K562 (cell line): ENCODE results near the gene ZNF195. TPM values are rescaled to one million over a fixed set of nuclear protein-coding genes. Genes with fewer than 3 reads are reported as not detected.

Source experiments
- CHAMP1 ChIP-seq: fragments of 450-650 bp; IDR thresholded peaks from 2 replicates; pipeline ENCODE4 v1.6.1; 2016; ENCODE audit warnings: mild to moderate bottlenecking
- E2F8 ChIP-seq: fragments of 450-650 bp; IDR thresholded peaks from 2 replicates; pipeline ENCODE4 v1.7.1; 2018; ENCODE audit warnings: mild to moderate bottlenecking, low read depth; ENCODE audit not compliant: partially characterized antibody
- NFRKB ChIP-seq: fragments of 450-650 bp; IDR thresholded peaks from 2 replicates; pipeline ENCODE4 v1.6.1; 2016; ENCODE audit warnings: low read depth
- SNRNP70 ChIP-seq: fragments of 200-400 bp; formaldehyde crosslinking; optimal IDR thresholded peaks from 2 replicates; pipeline ENCODE3; 2017; ENCODE audit warnings: low read depth, low read length
- SP1 ChIP-seq: sonication (generic); formaldehyde crosslinking; IDR thresholded peaks from 2 replicates; pipeline ENCODE4 v1.8.1; 2022; ENCODE audit warnings: mild to moderate bottlenecking, missing genetic modification reagents
- SRSF1 ChIP-seq: fragments of 200-400 bp; formaldehyde crosslinking; IDR thresholded peaks from 2 replicates; pipeline ENCODE4 v1.6.1; 2017; ENCODE audit warnings: mild to moderate bottlenecking, low read depth, low read length, moderate library complexity
- TCFL5 ChIP-seq: fragments of 250-450 bp; sonication (Bioruptor Pico); conservative IDR thresholded peaks from 2 replicates; pipeline ENCODE4 v1.6.1; 2021; ENCODE audit warnings: mild to moderate bottlenecking, moderate library complexity, matching md5 sums
- TEAD4 ChIP-seq, 2 experiments: sonication (generic) in 1 of 2; formaldehyde crosslinking in 1 of 2; IDR thresholded peaks; 2 replicates each; pipeline versions ENCODE4 v1.6.1 to v1.8.0; 2012 to 2022; ENCODE audit warnings: borderline replicate concordance in 1 of 2, inconsistent platforms in 1 of 2, low read length in 1 of 2, mild to moderate bottlenecking in 1 of 2, missing genetic modification reagents in 1 of 2
- ZNF398 ChIP-seq: fragments of 250-450 bp; sonication (Bioruptor Pico); IDR thresholded peaks from 2 replicates; pipeline ENCODE4 v1.8.0; 2021; ENCODE audit warnings: moderate library complexity, mild to moderate bottlenecking, inconsistent platforms
- ZNF407 ChIP-seq: fragments of 450-650 bp; IDR thresholded peaks from 2 replicates; pipeline ENCODE4 v1.6.1; 2016; ENCODE audit warnings: low read depth
- ZNF41 ChIP-seq: fragments of 250-450 bp; sonication (Bioruptor Pico); conservative IDR thresholded peaks from 2 replicates; pipeline ENCODE4 v1.4.0; 2020; ENCODE audit warnings: mild to moderate bottlenecking
- ZNF75A ChIP-seq: fragments of 450-650 bp; formaldehyde crosslinking; IDR thresholded peaks from 2 replicates; pipeline ENCODE4 v1.4.0; 2020; ENCODE audit warnings: mild to moderate bottlenecking
- polyA plus RNA-seq, 8 experiments: library from polyadenylated mRNA; depleted of rRNA in 4 of 8; stranded (reverse) in 5 of 8; unstranded in 3 of 8; fragments of >200 nt; fragmentation: Nextera tagmentation in 2 of 8; fragmentation: Illumina TruSeq in 1 of 8; extraction: Ambion mirVana in 2 of 8; extraction: Trizol in 1 of 8; gene quantifications; 2 replicates each; pipeline versions ENCODE4 v1.2.1 to v1.2.3, GENCODE V29; 2011 to 2014; ENCODE audit warnings: inconsistent platforms in 1 of 8, missing spikeins in 1 of 8
- total RNA-seq, 7 experiments: library from RNA; depleted of rRNA in 6 of 7; stranded (reverse); fragments of >200 nt in 6 of 7; fragmentation: Illumina TruSeq in 2 of 7; extraction: Trizol in 2 of 7; gene quantifications; 2 replicates each; pipeline versions ENCODE4 v1.2.1 to v1.2.3, GENCODE V29; 2011 to 2021; ENCODE audit warnings: low replicate concordance in 1 of 7

The ZNF195 gene
- total and polyA plus RNA-seq, 9 of the 15 experiments (the other 6 are each of a cell fraction or from before 2014, with no cell fraction given) = 42.1 to 75.5 (median 60.4) TPM

DNA sequence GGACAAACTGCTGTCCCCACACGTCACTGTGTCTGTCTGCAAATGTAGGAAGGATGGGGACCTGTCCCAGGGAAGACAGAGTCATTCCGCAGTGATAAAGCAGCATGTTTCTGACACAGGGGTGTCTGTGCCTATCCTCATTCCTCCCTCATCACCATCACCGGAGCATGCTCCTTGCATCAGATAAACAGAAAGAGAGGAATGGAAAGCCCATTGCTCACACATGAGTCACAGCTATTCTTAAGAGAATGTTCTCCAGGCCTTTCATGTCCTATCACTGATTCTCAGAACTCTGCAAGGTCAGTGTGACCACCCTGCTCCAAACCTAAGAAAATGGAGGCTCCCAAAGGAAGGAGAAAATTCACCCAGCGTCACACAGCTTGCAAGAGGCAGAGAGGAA, 38.9 kb downstream of the ZNF195 start (continued):
- TF ChIP-seq ZNF41 (CRISPR knock-in tag) (no peak), CHAMP1 (no peak), NFRKB (peak; percentile 45; the same call in 1 of the 2 replicates), ZNF407 (no peak), E2F8 (no peak), TCFL5 (CRISPR knock-in tag) (no peak), SP1 (CRISPR knock-in tag) (no peak), SNRNP70 (no peak), TEAD4 (IDR thresholded peaks at IDR 0.05; ENCODE audit: low read length) (peak; percentile 79), TEAD4 (CRISPR knock-in tag; IDR thresholded peaks at IDR 0.05; ENCODE audit: borderline replicate concordance) (no peak), SRSF1 (no peak), ZNF398 (no peak), ZNF75A (CRISPR knock-in tag) (no peak)
